A549 (cell line): ENCODE results near the gene TTC28. TPM values are rescaled to one million over a fixed set of nuclear protein-coding genes. Genes with fewer than 3 reads are reported as not detected.

Source experiments
- ATAC-seq, 2 experiments: fragments of 200-7000 bp in 1 of 2; fragments of >200 bp in 1 of 2; cut with Nextera tagmentation in 1 of 2; cut with Tn5 transposase in 1 of 2; 3 replicates each; pipeline versions ENCODE4 v1.8.0 to v1.9.1; 2018 to 2020; ENCODE audit warnings: mild to moderate bottlenecking in 1 of 2, moderate library complexity in 1 of 2
- CTCF ChIA-PET: fragments of 300-600 bp; sonication (Branson Sonifier 250); formaldehyde crosslinking; extraction: SDS; loops from one replicate; lab custom pipeline; 2021; ENCODE audit warnings: antibody characterized with exemption, inconsistent platforms; lab: Yijun Ruan, JAX
- POLR2A ChIA-PET: fragments of 350-600 bp; formaldehyde crosslinking; extraction: SDS; loops from one replicate; lab custom pipeline; 2021; ENCODE audit warnings: antibody characterized with exemption, inconsistent platforms; lab: Yijun Ruan, JAX
- DNase-seq, 2 experiments: peaks; one replicate each; pipeline versions ENCODE4 v3.0.0 to v3.0.0-alpha.2; 2011 to 2016; ENCODE audit warnings: low read depth in 1 of 2, low spot score in 1 of 2
- FAIRE-seq: peaks from 2 replicates; lab custom pipeline; 2011; peaks lifted over from hg19 to GRCh38; lab: Jason Lieb, UNC
- H3K27ac ChIP-seq, 2 experiments: fragments of >200 bp; sonication (Bioruptor Twin); formaldehyde crosslinking; 3 replicates each; pipeline ENCODE4 v1.5.1; 2016 to 2017
- H3K4me1 ChIP-seq: fragments of >200 bp; sonication (Bioruptor Twin); formaldehyde crosslinking; 3 replicates; pipeline ENCODE4 v1.6.1; 2016
- H3K4me2 ChIP-seq: fragments of >200 bp; sonication (Bioruptor Twin); formaldehyde crosslinking; 3 replicates; pipeline ENCODE4 v1.6.1; 2016
- H3K4me3 ChIP-seq: fragments of >200 bp; sonication (Bioruptor Twin); formaldehyde crosslinking; 3 replicates; pipeline ENCODE4 v1.5.1; 2016
- H3K9me3 ChIP-seq: fragments of >200 bp; sonication (Bioruptor Twin); formaldehyde crosslinking; 3 replicates; pipeline ENCODE4 v1.6.1; 2016
- BHLHE40 ChIP-seq: IDR thresholded peaks from 2 replicates; pipeline ENCODE4 v1.6.1; 2012; ENCODE audit warnings: low read depth, low read length, inconsistent platforms
- CBX8 ChIP-seq: fragments of 200-600 bp; sonication (generic); IDR thresholded peaks from 2 replicates; pipeline ENCODE4 v1.6.1; 2016
- CHD4 ChIP-seq: fragments of 200-600 bp; sonication (generic); IDR thresholded peaks from 2 replicates; pipeline ENCODE4 v1.6.1; 2016; ENCODE audit warnings: antibody characterized with exemption, mild to moderate bottlenecking, borderline replicate concordance
- CTCF ChIP-seq: fragments of >200 bp; sonication (Bioruptor Twin); formaldehyde crosslinking; IDR thresholded peaks from 3 replicates; pipeline ENCODE4 v1.5.1; 2016
- ELK1 ChIP-seq: fragments of 150-350 bp; IDR thresholded peaks from 2 replicates; pipeline ENCODE4 v1.6.1; 2014; ENCODE audit warnings: low read depth, mild to moderate bottlenecking, low read length
- FOXS1 ChIP-seq: fragments of 250-450 bp; sonication (Bioruptor Pico); IDR thresholded peaks from 2 replicates; pipeline ENCODE4 v1.5.0; 2020; ENCODE audit warnings: mild to moderate bottlenecking, moderate library complexity
- HDAC2 ChIP-seq: fragments of 200-600 bp; sonication (generic); IDR thresholded peaks from 2 replicates; pipeline ENCODE4 v1.6.1; 2016
- HEYL ChIP-seq: fragments of 250-450 bp; sonication (Bioruptor Pico); IDR thresholded peaks from 2 replicates; pipeline ENCODE4 v1.8.0; 2021; ENCODE audit warnings: mild to moderate bottlenecking, moderate library complexity
- HMGXB4 ChIP-seq: fragments of 250-450 bp; sonication (Bioruptor Pico); IDR thresholded peaks from 2 replicates; pipeline ENCODE4 v1.5.0; 2021; ENCODE audit warnings: mild to moderate bottlenecking, moderate library complexity, borderline replicate concordance
- HOXA7 ChIP-seq: fragments of 250-450 bp; sonication (Bioruptor Pico); IDR thresholded peaks from 2 replicates; pipeline ENCODE4 v1.5.0; 2020; ENCODE audit warnings: mild to moderate bottlenecking, moderate library complexity
- HOXB13 ChIP-seq: fragments of 250-450 bp; sonication (Bioruptor Pico); IDR thresholded peaks from 2 replicates; pipeline ENCODE4 v1.5.0; 2020; ENCODE audit warnings: low read depth, mild to moderate bottlenecking, moderate library complexity
- HOXB5 ChIP-seq: fragments of 250-450 bp; sonication (Bioruptor Pico); IDR thresholded peaks from 2 replicates; pipeline ENCODE4 v1.5.0; 2020; ENCODE audit warnings: mild to moderate bottlenecking, moderate library complexity
- JUNB ChIP-seq: fragments of >200 bp; sonication (Bioruptor Twin); formaldehyde crosslinking; IDR thresholded peaks from 2 replicates; pipeline ENCODE4 v1.6.1; 2016
- MAFK ChIP-seq: fragments of 450-650 bp; IDR thresholded peaks from 2 replicates; pipeline ENCODE4 v1.6.1; 2014; ENCODE audit not compliant: partially characterized antibody
- MAZ ChIP-seq: fragments of 150-350 bp; IDR thresholded peaks from 2 replicates; pipeline ENCODE4 v1.6.1; 2014; ENCODE audit warnings: antibody characterized with exemption, low read depth, low read length, borderline replicate concordance
- NPAS2 ChIP-seq: fragments of 250-450 bp; sonication (Bioruptor Pico); IDR thresholded peaks from 2 replicates; pipeline ENCODE4 v1.8.0; 2022; ENCODE audit warnings: mild to moderate bottlenecking, moderate library complexity, borderline replicate concordance
- NR3C1 ChIP-seq: fragments of >200 bp; sonication (Bioruptor Twin); formaldehyde crosslinking; IDR thresholded peaks from 3 replicates; pipeline ENCODE4 v1.6.1; 2017
- PBX3 ChIP-seq: IDR thresholded peaks from 2 replicates; pipeline ENCODE4 v1.6.1; 2012
- RARB ChIP-seq: fragments of 250-450 bp; sonication (Bioruptor Pico); IDR thresholded peaks from 2 replicates; pipeline ENCODE4 v1.8.0; 2021; ENCODE audit warnings: mild to moderate bottlenecking, moderate library complexity
- RCOR1 ChIP-seq: fragments of 150-350 bp; IDR thresholded peaks from 2 replicates; pipeline ENCODE4 v1.6.1; 2014; ENCODE audit warnings: antibody characterized with exemption, low read length, low read depth
- RFX5 ChIP-seq: fragments of 450-650 bp; IDR thresholded peaks from 2 replicates; pipeline ENCODE4 v1.7.1; 2014; ENCODE audit warnings: antibody characterized with exemption, mild to moderate bottlenecking, moderate library complexity
- ZSCAN20 ChIP-seq: fragments of 250-450 bp; sonication (Bioruptor Pico); IDR thresholded peaks from 2 replicates; pipeline ENCODE4 v1.8.0; 2022; ENCODE audit warnings: mild to moderate bottlenecking, moderate library complexity
- WGBS: methylation state at CpG from one replicate; pipeline ENCODE4 v1.1.6; 2017; ENCODE audit errors: missing lambda C conversion rate; 5-methylcytosine and 5-hydroxymethylcytosine counted together
- polyA plus RNA-seq, 4 experiments: library from polyadenylated mRNA; depleted of rRNA in 3 of 4; stranded (reverse); fragments of >200 nt; fragmentation: RNase III in 1 of 4; extraction: RNeasy Plus Mini Kit Qiagen cat#74134 plus additional on column Dnase treatment in 1 of 4; gene quantifications; 2 replicates in 3 of 4; 3 replicates in 1 of 4; pipeline ENCODE4 v1.2.3, GENCODE V29; 2011 to 2017

The TTC28 gene
- polyA plus RNA-seq, 2 of the 4 experiments (the other 2 are of a cell fraction) = 2.6 to 3.8 TPM

- ChIA-PET POLR2A (no interaction called here), CTCF (interaction anchor here (1.2 to 2.4 kb wide), 3 partner anchors 25 to 552 kb away, joined by 3 to 10 read pairs (median 3); no protein-coding TSS in a partner anchor)
- TF ChIP-seq NR3C1 (no peak), HOXB5 (no peak), HDAC2 (no peak), HMGXB4 (no peak), CBX8 (no peak), ZSCAN20 (CRISPR knock-in tag) (no peak), FOXS1 (CRISPR knock-in tag) (no peak), CTCF (no peak)
- no peak for ATAC-seq
- Histone ChIP-seq H3K4me2 (no peak overlapping the region), H3K4me1 (no peaks in the 10 kb centered on the region), H3K27ac (no peak overlapping the region), H3K9me3 (no peaks in the 10 kb centered on the region), H3K4me3 (no peak overlapping the region)
- no peak for FAIRE-seq
- DNase-seq = no peak
- 67% methylated on average over 2 of the region's 2 CpGs for WGBS
Measured at GRCh38 chr22:28048529-28048928, 631.1 kb downstream of the TTC28 start.

GRCh38 chr22:28047740-28048139, 631.9 kb downstream of the TTC28 start:
- DNase-seq (no peak), ATAC-seq (no peak), FAIRE-seq (no peak)
- H3K4me2 ChIP-seq = no peak overlapping the region
- H3K27ac ChIP-seq = no peak overlapping the region
- no peak for TF ChIP-seq HEYL (CRISPR knock-in tag)
- no peak for TF ChIP-seq HOXB13 (CRISPR knock-in tag)
- no peak for TF ChIP-seq NPAS2 (CRISPR knock-in tag)
- TF ChIP-seq RARB (CRISPR knock-in tag) = no peak
- TF ChIP-seq ZSCAN20 (CRISPR knock-in tag) = no peak
- TF ChIP-seq HOXA7 (CRISPR knock-in tag) = no peak
- no peak for TF ChIP-seq BHLHE40
- no peak for TF ChIP-seq RCOR1
- no peak for TF ChIP-seq MAZ
- no peak for TF ChIP-seq ELK1
- TF ChIP-seq JUNB = no peak
- TF ChIP-seq RFX5 = no peak
- no peak for TF ChIP-seq PBX3
- TF ChIP-seq CHD4 = no peak
- no peak for TF ChIP-seq MAFK
- no peaks in the 10 kb centered on the region for H3K9me3 ChIP-seq
- CTCF ChIA-PET = interaction anchor here (1.2 kb wide), 1 partner anchor 552 kb away, joined by 3 read pairs; no protein-coding TSS in a partner anchor
- POLR2A ChIA-PET = no interaction called here
- no peaks in the 10 kb centered on the region for H3K4me1 ChIP-seq
- WGBS = 100% methylated on average over 1 of the region's 1 CpG
- no peak overlapping the region for H3K4me3 ChIP-seq
